Right atrium auricular region (tissue), 2 donors: ENCODE data around the gene ARNT2. TPM values are rescaled to one million over a fixed set of nuclear protein-coding genes. Genes with fewer than 3 reads are reported as not detected.

Source experiments
- DNase-seq: peaks from one replicate; pipeline ENCODE4 v3.0.0-alpha.2; 2019; ENCODE audit warnings: low spot score
- H3K27ac ChIP-seq, 2 donors: fragments of 200-600 bp; sonication (generic); 1 replicate in 1 of 2; 2 replicates in 1 of 2; pipeline ENCODE4 v1.5.1; 2016 to 2019
- H3K27me3 ChIP-seq, 2 donors: fragments of 200-600 bp; sonication (generic); one replicate each; pipeline versions ENCODE4 v1.5.1 to v1.6.0; 2017 to 2019
- H3K36me3 ChIP-seq: fragments of 200-600 bp; sonication (generic); one replicate; pipeline ENCODE4 v1.5.1; 2016
- H3K4me1 ChIP-seq, 2 donors: fragments of 200-600 bp; sonication (generic); one replicate each; pipeline versions ENCODE4 v1.5.1 to v1.6.0; 2017 to 2019
- H3K4me3 ChIP-seq, 2 donors: fragments of 200-600 bp; sonication (generic); 1 replicate in 1 of 2; 2 replicates in 1 of 2; pipeline ENCODE4 v1.5.1; 2017 to 2019; ENCODE audit warnings: mild to moderate bottlenecking in 1 of 2, moderate library complexity in 1 of 2
- H3K9me3 ChIP-seq, 2 donors: fragments of 200-600 bp; sonication (generic); one replicate each; pipeline ENCODE4 v1.5.1; 2019
- CTCF ChIP-seq, 2 donors: fragments of 200-600 bp; sonication (generic); IDR thresholded peaks; one replicate each; pipeline ENCODE4 v1.5.1; 2019; ENCODE audit warnings: antibody characterized with exemption in 2 of 2
- total RNA-seq, 2 donors: library from RNA; depleted of rRNA; stranded (reverse); fragments of >200 nt; gene quantifications; one replicate each; pipeline ENCODE4 v1.1.0, GENCODE V29; 2016

Gene ARNT2
- total RNA-seq, result 1 to 10 TPM; 4.8 to 8.4 TPM

DNA sequence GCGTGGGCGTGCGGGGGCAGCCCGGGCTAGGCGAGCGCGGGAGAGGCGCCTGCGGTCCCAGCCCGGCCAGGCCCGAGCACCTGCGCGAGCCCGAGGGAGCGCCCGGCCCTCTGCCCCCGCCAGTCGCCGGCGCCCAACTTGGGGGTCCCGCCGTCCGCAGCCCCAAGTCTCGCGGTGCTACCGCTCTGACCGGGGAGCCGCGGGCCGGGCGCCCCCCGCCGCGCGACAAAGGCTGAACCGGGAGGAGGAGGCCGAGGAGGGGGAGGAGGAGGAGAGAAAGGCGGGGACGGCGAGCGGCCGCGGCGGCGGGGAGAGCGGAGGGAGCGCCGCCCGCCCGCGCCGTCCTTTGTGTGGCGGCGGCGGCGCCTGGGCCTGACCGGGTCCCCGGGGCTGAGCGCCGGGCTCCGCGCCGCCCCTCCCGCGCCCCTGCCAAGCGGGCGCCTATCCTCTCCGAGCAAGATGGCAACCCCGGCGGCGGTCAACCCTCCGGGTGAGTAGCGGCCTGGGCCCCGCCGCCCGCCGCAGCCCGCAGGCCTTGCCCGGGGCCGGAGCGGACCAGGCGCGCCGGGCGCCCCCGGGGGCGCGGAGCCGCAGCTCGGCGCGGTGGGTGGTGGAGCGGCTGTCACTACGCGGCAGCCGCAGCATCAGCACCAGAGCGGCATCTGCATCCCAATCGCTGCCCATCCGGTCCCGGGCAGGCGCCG lies at the start of gene ARNT2:
Gene ARNT2, plus strand, starts transcription at position 326 of the 704 bp plus-strand sequence. Its CDS starts 134 bp downstream, at position 460.
- no peak for TF ChIP-seq CTCF (IDR thresholded peaks at IDR 0.05)
- no peaks in the 10 kb centered on the region for H3K9me3 ChIP-seq
- peak within 1 kb of the TSS in 1 of 2 donors; percentile 31 for H3K27ac ChIP-seq
- H3K4me1 ChIP-seq, result peaks cover 0 to 5% of the 10 kb centered on the region in 2 donors
- no peaks in the 10 kb centered on the region for H3K27me3 ChIP-seq
- H3K36me3 ChIP-seq, result no peaks in the 10 kb centered on the region
- H3K4me3 ChIP-seq, result peak within 1 kb of the TSS; percentile 48 to 55
- DNase-seq, result no peak

DNA sequence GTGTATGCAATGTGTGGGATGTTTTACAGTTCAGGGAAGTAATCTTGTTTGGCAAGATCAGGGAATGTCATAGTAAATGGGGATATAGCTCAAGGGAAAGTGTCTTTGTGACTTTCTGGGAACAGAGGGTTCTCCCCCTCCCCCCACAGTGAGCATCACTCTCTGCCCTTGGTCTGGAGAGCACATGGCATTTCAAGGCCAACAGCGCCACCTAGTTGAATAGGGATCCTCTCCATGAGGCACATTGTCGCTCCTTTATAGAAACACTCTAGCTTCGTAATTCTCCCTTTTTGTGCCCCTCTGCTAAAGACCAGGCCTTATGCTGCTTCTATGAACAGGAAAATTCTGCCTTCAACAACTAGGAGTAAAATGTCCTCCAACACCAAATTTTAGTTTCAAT lies 37.1 kb upstream of the ARNT2 start:
- DNase-seq, result no peak
- Histone ChIP-seq H3K4me1 (no peaks in the 10 kb centered on the region), H3K9me3 (peaks cover 8 to 31% of the 10 kb centered on the region in 2 donors), H3K4me3 (no peak overlapping the region), H3K27ac (no peak overlapping the region), H3K36me3 (no peaks in the 10 kb centered on the region), H3K27me3 (no peaks in the 10 kb centered on the region)
- peak in 1 of 2 donors; percentile 25 for TF ChIP-seq CTCF (IDR thresholded peaks at IDR 0.05)

DNA sequence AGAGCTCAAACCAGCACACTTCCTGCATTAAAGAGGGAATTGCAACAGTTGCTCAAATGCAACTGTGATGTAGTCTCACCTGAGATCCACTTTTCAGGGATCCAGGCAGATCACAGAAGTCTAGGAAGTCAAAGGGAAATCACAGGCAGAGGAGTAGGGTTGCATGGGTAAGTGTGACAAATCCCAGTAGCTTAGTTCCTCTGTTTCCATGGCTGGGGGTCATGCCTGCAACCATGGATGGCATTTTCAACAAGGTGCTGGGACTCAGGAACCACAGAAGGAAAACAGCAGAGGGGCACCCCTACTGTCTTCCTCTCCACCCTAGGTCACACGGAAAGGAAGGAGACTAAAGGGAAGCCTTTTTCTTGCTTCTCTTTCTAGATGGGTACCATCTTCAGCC lies 36.5 kb upstream of the ARNT2 start:
- H3K36me3 ChIP-seq, result no peaks in the 10 kb centered on the region
- H3K27me3 ChIP-seq, result no peaks in the 10 kb centered on the region
- no peak for DNase-seq
- no peaks in the 10 kb centered on the region for H3K4me1 ChIP-seq
- TF ChIP-seq CTCF (IDR thresholded peaks at IDR 0.05), result no peak
- no peak overlapping the region for H3K4me3 ChIP-seq
- H3K27ac ChIP-seq, result no peak overlapping the region
- H3K9me3 ChIP-seq, result peaks cover 8 to 31% of the 10 kb centered on the region in 2 donors

GRCh38 chr15:80371924-80372323 lies 32.3 kb upstream of the ARNT2 start:
- Histone ChIP-seq H3K4me3 (no peak overlapping the region), H3K9me3 (peaks cover 8 to 26% of the 10 kb centered on the region in 2 donors), H3K36me3 (no peaks in the 10 kb centered on the region), H3K27ac (no peak overlapping the region), H3K27me3 (no peaks in the 10 kb centered on the region), H3K4me1 (peaks cover 0 to 5% of the 10 kb centered on the region in 2 donors)
- no peak for TF ChIP-seq CTCF (IDR thresholded peaks at IDR 0.05)
- DNase-seq, result no peak

GRCh38 chr15:80374441-80374840 lies 29.7 kb upstream of the ARNT2 start:
- H3K27ac ChIP-seq, result no peak overlapping the region
- no peak overlapping the region for H3K4me3 ChIP-seq
- H3K36me3 ChIP-seq, result no peaks in the 10 kb centered on the region
- H3K4me1 ChIP-seq, result peaks cover 0 to 10% of the 10 kb centered on the region in 2 donors
- TF ChIP-seq CTCF (IDR thresholded peaks at IDR 0.05), result no peak
- peaks cover 0 to under 1% of the 10 kb centered on the region in 2 donors for H3K9me3 ChIP-seq
- no peak for DNase-seq
- H3K27me3 ChIP-seq, result no peaks in the 10 kb centered on the region
